Stimulated activated naive B cell treated with anti-CD40 and anti-IgM and Interleukin-4, amounts not matched to agents 10 μg/mL and 1 μg/mL and 100 μg/mL, for 72 hours (primary cell): ENCODE data around the gene SERP1.
A peak's percentile ranks its signal among the peaks of the same experiment; 100 is the strongest.
"Not testable (repeated sequence)": the region's sequence is repeated elsewhere in the genome, so short reads cannot be mapped to it uniquely, and the experiment has no call there.

Source experiments
- ATAC-seq, 2 donors: fragments of 150-1000 bp; cut with Tn5 transposase; replicated peaks; 2 replicates each; pipeline ENCODE4 v1.10.0; 2021; ENCODE audit warnings: moderate library complexity in 1 of 2
- DNase-seq: peaks from one replicate; pipeline ENCODE4 v3.0.0; 2021
- H3K27ac Mint-ChIP-seq: one replicate; pipeline ENCODE4 v1.8.0; 2022; ENCODE audit warnings: mild to moderate bottlenecking, mixed read lengths
- H3K27me3 Mint-ChIP-seq, 2 donors: one replicate each; pipeline ENCODE4 v1.8.0; 2022; ENCODE audit warnings: mixed read lengths in 2 of 2
- H3K36me3 Mint-ChIP-seq, 2 donors: one replicate each; pipeline ENCODE4 v1.8.0; 2022; ENCODE audit warnings: mixed read lengths in 2 of 2, mild to moderate bottlenecking in 1 of 2
- H3K4me1 Mint-ChIP-seq, 2 donors: one replicate each; pipeline ENCODE4 v1.8.0; 2022; ENCODE audit warnings: mixed read lengths in 2 of 2, mild to moderate bottlenecking in 1 of 2
- H3K4me3 Mint-ChIP-seq, 2 donors: one replicate each; pipeline ENCODE4 v1.8.0; 2022; ENCODE audit warnings: mild to moderate bottlenecking in 2 of 2, mixed read lengths in 2 of 2, moderate library complexity in 1 of 2
- H3K9me3 Mint-ChIP-seq, 2 donors: one replicate each; pipeline ENCODE4 v1.8.0; 2022; ENCODE audit warnings: mixed read lengths in 2 of 2, mild to moderate bottlenecking in 1 of 2

Gene SERP1

DNA sequence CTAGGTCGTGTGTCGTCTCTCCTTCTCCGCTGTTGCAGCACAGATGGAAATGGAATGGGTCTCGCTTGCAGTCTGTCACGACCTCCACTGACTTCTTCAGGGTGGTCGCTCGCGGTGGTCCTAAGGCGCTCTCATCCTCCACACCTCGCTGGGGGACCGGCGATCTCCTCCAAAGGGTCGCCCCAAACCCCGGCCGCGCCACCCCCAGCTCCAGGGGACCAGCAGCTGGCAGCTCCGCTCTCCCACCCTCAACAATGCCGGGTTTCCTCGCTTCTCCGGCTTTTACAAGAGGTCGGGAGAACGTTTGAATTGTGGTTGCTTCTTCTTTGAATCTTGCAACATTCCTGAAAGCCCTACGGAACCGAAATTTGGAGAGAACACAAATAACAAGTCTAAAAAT is 25.9 kb downstream of the SERP1 start:
- no peak overlapping the region for H3K4me3 Mint-ChIP-seq

DNA sequence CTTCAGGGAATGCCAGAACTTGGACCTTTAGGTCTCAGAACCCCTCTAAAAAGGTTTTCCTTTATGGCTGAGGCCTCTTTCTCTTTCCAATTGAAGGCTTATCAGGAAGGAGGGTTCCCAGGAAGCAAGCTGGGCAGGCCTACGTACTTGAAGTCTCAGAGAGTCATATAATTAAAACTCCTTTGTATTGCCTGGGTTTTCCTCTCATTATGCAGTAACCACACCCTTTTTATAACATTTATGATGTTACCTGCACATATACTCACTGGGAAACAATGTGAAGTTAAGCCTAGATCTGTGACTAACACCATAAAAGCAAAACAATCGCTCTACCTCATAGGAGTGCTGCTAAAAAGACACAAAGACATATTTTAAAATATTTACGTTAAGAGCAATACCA is 27.3 kb downstream of the SERP1 start:
- H3K4me1 Mint-ChIP-seq = peaks cover 0 to 5% of the 10 kb centered on the region in 2 donors
- H3K27me3 Mint-ChIP-seq = no peaks in the 10 kb centered on the region
- peaks cover 0 to 19% of the 10 kb centered on the region in 2 donors for H3K36me3 Mint-ChIP-seq
- no peak overlapping the region for H3K27ac Mint-ChIP-seq
- DNase-seq (no peak), ATAC-seq (no peak)
- no peak overlapping the region for H3K4me3 Mint-ChIP-seq
- peaks cover 5 to 6% of the 10 kb centered on the region in 2 donors for H3K9me3 Mint-ChIP-seq

More for the DNA sequence above, 25.9 kb downstream of the SERP1 start:
- Mint-ChIP-seq H3K27me3 (no peaks in the 10 kb centered on the region), H3K4me1 (peaks cover 0 to 3% of the 10 kb centered on the region in 2 donors), H3K36me3 (peaks cover 0 to 17% of the 10 kb centered on the region in 2 donors), H3K27ac (no peak overlapping the region), H3K9me3 (peaks cover 5 to 6% of the 10 kb centered on the region in 2 donors)
- DNase-seq = no peak
- ATAC-seq = no peak

- Mint-ChIP-seq H3K27ac (no peak overlapping the region), H3K36me3 (peaks cover 0 to 15% of the 10 kb centered on the region in 2 donors), H3K4me3 (no peak overlapping the region), H3K27me3 (no peaks in the 10 kb centered on the region), H3K4me1 (peaks cover 0 to 5% of the 10 kb centered on the region in 2 donors), H3K9me3 (peaks cover 5 to 6% of the 10 kb centered on the region in 2 donors)
- ATAC-seq = no peak
- no peak for DNase-seq
Measured at GRCh38 chr3:150515210-150515609, 31.1 kb downstream of the SERP1 start.

DNA sequence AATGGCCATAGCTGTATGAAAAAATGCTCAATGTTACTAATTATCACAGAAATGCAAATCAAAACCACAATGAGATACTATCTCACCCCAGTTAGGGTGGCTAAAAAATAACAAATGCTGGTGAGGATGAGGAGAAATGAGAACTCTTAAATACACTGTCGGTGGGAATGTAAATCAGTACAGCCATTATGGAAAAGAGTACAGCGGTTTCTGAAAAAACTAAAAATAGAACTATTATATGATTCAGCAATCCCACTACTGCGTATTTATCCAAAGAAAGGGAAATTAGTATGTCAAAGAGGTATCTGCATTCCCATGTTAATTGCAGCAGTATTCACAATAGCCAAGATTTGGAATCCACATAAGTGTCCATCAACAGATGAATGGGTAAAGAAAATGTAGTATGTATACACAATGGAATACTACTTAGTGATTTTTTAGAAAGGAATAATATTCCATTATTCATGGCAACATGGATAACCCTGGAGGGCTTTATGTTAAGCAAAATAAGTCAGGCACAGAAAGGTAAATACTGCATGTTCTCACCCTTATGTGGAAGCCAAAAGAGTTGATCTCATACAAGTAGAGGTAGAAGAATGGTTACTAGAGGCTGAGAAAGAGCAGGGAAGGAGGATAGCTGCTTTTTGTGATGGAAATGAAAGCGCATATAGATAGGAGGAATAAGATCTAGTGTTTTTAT is 35.0 kb downstream of the SERP1 start:
- Mint-ChIP-seq H3K9me3 (peaks cover 0 to 4% of the 10 kb centered on the region in 2 donors), H3K4me3 (no peak overlapping the region), H3K36me3 (peaks cover 0 to 15% of the 10 kb centered on the region in 2 donors), H3K27me3 (peaks cover 3 to 20% of the 10 kb centered on the region in 2 donors), H3K27ac (no peak overlapping the region), H3K4me1 (peaks cover 0 to 5% of the 10 kb centered on the region in 2 donors)
- DNase-seq = no peak
- no peak for ATAC-seq

GRCh38 chr3:150509780-150510179 is 36.5 kb downstream of the SERP1 start:
- Mint-ChIP-seq H3K27ac (no peak overlapping the region), H3K4me1 (no peaks in the 10 kb centered on the region), H3K9me3 (peaks cover 0 to 4% of the 10 kb centered on the region in 2 donors), H3K36me3 (peaks cover 0 to 10% of the 10 kb centered on the region in 2 donors), H3K27me3 (peaks cover 3 to 31% of the 10 kb centered on the region in 2 donors), H3K4me3 (no peak overlapping the region)
- no peak for ATAC-seq
- no peak for DNase-seq

DNA sequence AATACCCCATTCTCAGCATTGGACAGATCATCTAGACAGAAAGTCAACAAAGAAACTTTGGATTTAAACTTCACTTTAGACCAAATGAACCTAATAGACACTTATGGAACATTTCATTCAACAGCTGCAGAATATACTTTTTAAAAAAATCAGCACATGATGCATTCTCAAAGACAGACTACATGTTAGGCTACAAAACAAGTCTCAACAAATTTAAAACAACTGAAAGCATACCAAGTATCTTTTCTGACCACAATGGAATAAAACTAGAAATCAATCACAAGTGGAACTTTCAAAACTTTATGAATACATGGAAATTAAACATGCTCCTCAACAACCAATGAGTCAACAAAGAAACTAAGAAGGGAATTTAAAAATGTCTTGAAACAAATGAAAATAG is 37.9 kb downstream of the SERP1 start:
- no peak for ATAC-seq
- Mint-ChIP-seq H3K27me3 (peaks cover 8 to 40% of the 10 kb centered on the region in 2 donors), H3K9me3 (peaks cover 0 to 4% of the 10 kb centered on the region in 2 donors), H3K4me1 (no peaks in the 10 kb centered on the region), H3K4me3 (no peak overlapping the region), H3K36me3 (peaks cover 0 to 10% of the 10 kb centered on the region in 2 donors), H3K27ac (no peak overlapping the region)
- DNase-seq = no peak

DNA sequence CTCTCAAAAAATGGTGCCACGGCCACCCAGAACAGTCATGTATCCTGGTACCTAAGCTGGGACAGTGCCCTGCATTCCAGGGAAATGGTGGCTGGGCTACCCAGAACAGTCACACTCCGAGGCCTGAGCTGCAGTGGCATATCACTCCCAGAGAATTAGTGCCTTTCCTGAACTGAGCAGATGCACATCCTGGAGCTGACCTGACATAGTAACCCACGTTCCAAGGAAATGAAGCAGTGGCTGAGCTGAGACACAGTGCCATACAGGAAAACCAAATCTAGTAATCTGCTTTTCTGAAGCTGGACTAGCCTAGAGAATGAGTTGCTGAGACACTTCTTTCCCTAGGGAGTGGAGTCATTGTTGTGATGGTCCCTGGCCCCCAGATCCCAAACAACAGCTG is 41.8 kb downstream of the SERP1 start:
- no peak for ATAC-seq
- H3K27ac Mint-ChIP-seq = no peak overlapping the region
- H3K36me3 Mint-ChIP-seq = peaks cover 6 to 22% of the 10 kb centered on the region in 2 donors
- H3K9me3 Mint-ChIP-seq = peaks cover 9% of the 10 kb centered on the region in 2 donors
- no peak overlapping the region for H3K4me3 Mint-ChIP-seq
- H3K4me1 Mint-ChIP-seq = peaks cover 7 to 8% of the 10 kb centered on the region in 2 donors
- no peak for DNase-seq
- peaks cover 8 to 44% of the 10 kb centered on the region in 2 donors for H3K27me3 Mint-ChIP-seq

DNA sequence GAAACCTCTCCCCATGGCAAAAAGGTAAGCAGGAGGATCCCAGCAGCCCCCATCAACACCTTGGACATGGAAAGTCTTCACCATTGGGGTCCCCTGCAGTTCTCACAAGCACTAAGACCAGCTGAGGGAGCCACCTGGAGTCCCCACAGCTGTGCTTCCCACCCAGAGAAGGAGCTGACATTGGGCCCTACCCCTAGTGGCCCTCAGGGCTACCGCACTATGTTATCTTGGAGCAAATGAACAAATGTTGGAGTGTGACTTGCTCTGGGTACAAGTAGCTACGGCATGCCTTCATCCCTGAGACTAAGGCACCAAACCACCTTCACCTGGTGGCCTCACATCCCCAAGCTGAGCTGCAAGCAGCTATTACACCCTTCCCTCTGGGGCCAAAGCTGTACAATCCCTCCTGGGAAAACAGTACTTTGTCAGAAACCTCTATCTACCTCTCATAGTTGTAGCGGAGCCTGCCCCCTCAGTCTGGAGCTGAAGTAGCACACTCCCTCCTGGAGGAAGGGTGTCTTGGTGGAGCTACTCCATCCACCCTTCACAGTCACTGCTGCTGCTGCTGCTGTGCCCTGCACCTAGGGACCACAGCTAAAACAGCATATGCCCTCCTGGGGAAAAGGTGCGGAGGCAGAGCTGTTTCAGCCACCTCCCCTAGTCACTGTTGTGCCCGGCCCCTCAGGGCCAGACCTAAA is 42.7 kb downstream of the SERP1 start:
- peaks cover 8 to 38% of the 10 kb centered on the region in 2 donors for H3K27me3 Mint-ChIP-seq
- DNase-seq (no peak), ATAC-seq (peak; percentile 33 to 61)
- H3K9me3 Mint-ChIP-seq = peaks cover 9% of the 10 kb centered on the region in 2 donors
- H3K36me3 Mint-ChIP-seq = peaks cover 9 to 22% of the 10 kb centered on the region in 2 donors
- H3K27ac Mint-ChIP-seq = no peak overlapping the region
- H3K4me3 Mint-ChIP-seq = no peak overlapping the region
- H3K4me1 Mint-ChIP-seq = peaks cover 7 to 8% of the 10 kb centered on the region in 2 donors

GRCh38 chr3:150500960-150501359 is 45.3 kb downstream of the SERP1 start:
- H3K4me3 Mint-ChIP-seq, DNase-seq, H3K9me3 Mint-ChIP-seq, ATAC-seq, H3K27ac Mint-ChIP-seq, H3K4me1 Mint-ChIP-seq: not testable (repeated sequence)
- H3K36me3 Mint-ChIP-seq = peaks cover 9 to 12% of the 10 kb centered on the region in 2 donors
- H3K27me3 Mint-ChIP-seq = peaks cover 8 to 21% of the 10 kb centered on the region in 2 donors

GRCh38 chr3:150497956-150498355 is 48.3 kb downstream of the SERP1 start:
- ATAC-seq = no peak
- H3K27ac Mint-ChIP-seq = no peak overlapping the region
- peaks cover under 1 to 4% of the 10 kb centered on the region in 2 donors for H3K27me3 Mint-ChIP-seq
- H3K4me1 Mint-ChIP-seq = peaks cover 7 to 9% of the 10 kb centered on the region in 2 donors
- H3K9me3 Mint-ChIP-seq = peaks cover 6 to 9% of the 10 kb centered on the region in 2 donors
- no peak overlapping the region for H3K4me3 Mint-ChIP-seq
- peaks cover 9 to 12% of the 10 kb centered on the region in 2 donors for H3K36me3 Mint-ChIP-seq
- no peak for DNase-seq

DNA sequence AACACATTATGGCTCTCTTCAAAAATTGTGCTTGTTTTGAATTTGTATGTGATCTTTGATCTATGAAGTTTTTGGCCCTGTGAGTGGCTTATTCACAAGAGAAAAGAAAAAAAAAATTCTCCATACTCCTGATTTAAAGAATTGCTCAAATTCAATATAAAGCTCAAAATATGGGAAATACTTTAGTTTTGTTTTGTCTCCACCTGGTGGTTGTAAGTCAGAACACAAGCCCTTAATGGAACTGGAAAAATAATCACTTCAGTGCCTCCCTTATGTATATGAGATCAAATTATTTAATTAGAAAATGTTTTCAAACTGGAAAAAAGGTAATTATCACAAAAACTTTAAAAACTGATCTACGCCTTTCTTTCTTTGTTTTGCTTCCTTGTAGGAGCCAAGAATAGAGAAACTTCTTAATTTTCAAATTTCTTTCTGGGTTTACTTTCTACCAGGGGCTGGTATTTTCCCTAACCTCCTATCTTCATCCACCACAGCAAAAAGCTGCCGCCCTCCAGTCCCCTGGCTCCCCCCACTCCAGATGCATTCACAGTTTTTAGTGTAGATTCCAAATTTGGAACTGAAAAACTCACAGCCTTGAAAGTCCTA is 50.6 kb downstream of the SERP1 start:
- Mint-ChIP-seq H3K27me3 (peaks cover 0 to 4% of the 10 kb centered on the region in 2 donors), H3K36me3 (peaks cover under 1 to 4% of the 10 kb centered on the region in 2 donors), H3K27ac (no peak overlapping the region), H3K4me3 (no peak overlapping the region), H3K9me3 (peaks cover 0 to 1% of the 10 kb centered on the region in 2 donors), H3K4me1 (peaks cover 0 to 1% of the 10 kb centered on the region in 2 donors)
- DNase-seq (no peak), ATAC-seq (no peak)

GRCh38 chr3:150495149-150495548 is 51.1 kb downstream of the SERP1 start:
- Mint-ChIP-seq H3K36me3 (peaks cover 0 to 4% of the 10 kb centered on the region in 2 donors), H3K4me1 (peaks cover 0 to 1% of the 10 kb centered on the region in 2 donors), H3K27ac (no peak overlapping the region), H3K27me3 (peaks cover 0 to 4% of the 10 kb centered on the region in 2 donors), H3K9me3 (peaks cover 0 to 1% of the 10 kb centered on the region in 2 donors), H3K4me3 (no peak overlapping the region)
- ATAC-seq (peak; percentile 38 to 42), DNase-seq (no peak)

GRCh38 chr3:150494411-150494977 is 51.8 kb downstream of the SERP1 start:
- H3K27me3 Mint-ChIP-seq = peaks cover 0 to 4% of the 10 kb centered on the region in 2 donors
- H3K9me3 Mint-ChIP-seq = no peaks in the 10 kb centered on the region
- H3K4me3 Mint-ChIP-seq = no peak overlapping the region
- peaks cover 0 to 2% of the 10 kb centered on the region in 2 donors for H3K36me3 Mint-ChIP-seq
- DNase-seq (no peak), ATAC-seq (no peak)
- no peak overlapping the region for H3K27ac Mint-ChIP-seq
- peaks cover 0 to 1% of the 10 kb centered on the region in 2 donors for H3K4me1 Mint-ChIP-seq
